GM18858 (cell line): Measurements from ENCODE around the gene DLAT.
A peak's percentile ranks its signal among the peaks of the same experiment; 100 is the strongest.
"Not testable (repeated sequence)": the region's sequence is repeated elsewhere in the genome, so short reads cannot be mapped to it uniquely, and the experiment has no call there.

Experiments
- ATAC-seq: cut with Tn5 transposase; IDR thresholded peaks from one replicate; pipeline ENCODE4 v1.9.1; 2021; ENCODE audit not compliant: unreplicated experiment

The DLAT gene

DNA sequence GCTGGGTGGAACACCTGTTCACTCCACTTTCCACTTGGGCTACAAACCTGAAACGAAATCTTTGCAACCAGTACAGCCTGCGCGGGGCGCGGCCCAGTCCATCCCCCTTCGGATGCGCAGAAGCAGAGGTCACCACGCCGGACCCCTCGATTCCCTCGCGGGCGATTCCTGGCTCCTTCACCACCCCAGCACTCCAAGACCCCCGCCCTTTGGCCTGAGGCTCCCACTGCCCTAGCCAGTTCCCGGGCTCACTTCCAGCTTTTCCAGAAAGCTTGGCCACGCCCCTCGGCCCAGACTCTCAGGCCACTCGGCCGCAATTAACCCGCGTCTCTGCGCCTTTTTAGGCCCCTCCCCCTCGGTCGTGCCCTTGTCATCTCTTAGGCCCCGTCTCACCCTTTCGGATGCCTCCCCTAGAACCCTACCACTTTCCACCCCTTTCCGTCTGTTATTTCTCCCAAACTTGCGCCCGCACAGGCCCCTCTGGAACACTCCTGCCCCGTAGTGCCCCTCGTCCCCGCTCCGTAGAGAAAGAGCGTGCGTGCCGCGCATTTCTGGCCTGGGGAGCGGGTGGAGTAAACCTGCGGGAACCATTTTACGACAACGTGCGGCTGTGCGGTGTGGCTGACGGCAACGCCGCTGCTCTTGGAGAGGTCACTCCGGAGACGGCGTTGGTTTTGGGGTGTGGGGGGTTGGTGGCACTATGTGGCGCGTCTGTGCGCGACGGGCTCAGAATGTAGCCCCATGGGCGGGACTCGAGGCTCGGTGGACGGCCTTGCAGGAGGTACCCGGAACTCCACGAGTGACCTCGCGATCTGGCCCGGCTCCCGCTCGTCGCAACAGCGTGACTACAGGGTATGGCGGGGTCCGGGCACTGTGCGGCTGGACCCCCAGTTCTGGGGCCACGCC is at the start of gene DLAT:
Gene DLAT, plus strand, starts transcription at position 636 of the 906 bp plus-strand sequence. Its CDS starts 65 bp downstream, at position 701.
- peak; percentile 53 for ATAC-seq

DNA sequence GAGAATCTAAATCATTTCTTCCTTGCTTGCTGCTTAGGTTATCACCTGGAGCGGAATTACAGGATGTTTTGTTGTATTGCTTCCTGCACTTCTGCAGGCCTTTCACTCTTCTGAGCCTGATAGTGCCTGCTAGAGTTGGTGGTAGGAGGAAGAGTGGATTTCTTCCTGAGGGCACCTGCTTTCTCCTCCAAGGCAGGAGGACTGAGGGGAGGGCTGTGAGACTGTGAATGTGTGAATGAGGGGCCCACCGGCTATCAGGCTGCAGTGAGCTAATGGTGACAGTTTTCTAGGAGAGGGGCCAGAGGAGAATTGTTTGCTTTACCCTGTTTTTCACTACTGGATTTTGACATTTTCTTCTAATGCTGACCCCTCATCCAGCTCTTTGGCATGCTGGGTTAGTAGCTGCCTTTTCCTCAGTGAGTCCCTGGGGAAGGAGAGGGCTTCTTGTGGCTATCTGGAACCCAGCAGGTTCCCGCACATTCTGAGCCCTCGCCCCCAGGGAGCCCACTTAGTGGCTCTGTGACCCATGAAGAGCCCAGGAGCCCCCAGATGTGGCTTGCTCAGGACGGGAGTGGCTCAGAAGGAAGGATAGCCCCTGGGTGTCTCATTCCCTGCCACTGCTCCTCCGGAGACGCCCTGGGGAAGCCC is 49.0 kb upstream of the DLAT start:
- no peak for ATAC-seq

DNA sequence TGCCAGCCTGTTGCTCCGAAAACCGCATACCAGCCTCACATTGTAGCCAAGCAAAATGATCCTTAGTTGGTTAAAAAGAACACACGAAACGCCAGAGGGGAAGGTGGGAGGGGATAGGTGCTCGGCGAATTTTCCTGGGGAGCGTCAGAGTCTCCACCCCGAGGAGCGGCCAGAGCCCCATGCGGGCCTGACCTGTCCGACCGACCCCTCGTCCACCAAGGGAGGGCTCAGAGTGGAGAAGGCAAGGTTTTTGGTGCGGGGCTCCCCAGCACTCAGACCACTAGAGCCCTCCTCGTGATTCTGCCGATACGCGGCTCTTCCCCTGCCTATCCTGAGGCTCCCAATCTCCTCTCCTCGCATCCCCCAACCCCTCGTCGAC is 48.5 kb upstream of the DLAT start:
- ATAC-seq = no peak

DNA sequence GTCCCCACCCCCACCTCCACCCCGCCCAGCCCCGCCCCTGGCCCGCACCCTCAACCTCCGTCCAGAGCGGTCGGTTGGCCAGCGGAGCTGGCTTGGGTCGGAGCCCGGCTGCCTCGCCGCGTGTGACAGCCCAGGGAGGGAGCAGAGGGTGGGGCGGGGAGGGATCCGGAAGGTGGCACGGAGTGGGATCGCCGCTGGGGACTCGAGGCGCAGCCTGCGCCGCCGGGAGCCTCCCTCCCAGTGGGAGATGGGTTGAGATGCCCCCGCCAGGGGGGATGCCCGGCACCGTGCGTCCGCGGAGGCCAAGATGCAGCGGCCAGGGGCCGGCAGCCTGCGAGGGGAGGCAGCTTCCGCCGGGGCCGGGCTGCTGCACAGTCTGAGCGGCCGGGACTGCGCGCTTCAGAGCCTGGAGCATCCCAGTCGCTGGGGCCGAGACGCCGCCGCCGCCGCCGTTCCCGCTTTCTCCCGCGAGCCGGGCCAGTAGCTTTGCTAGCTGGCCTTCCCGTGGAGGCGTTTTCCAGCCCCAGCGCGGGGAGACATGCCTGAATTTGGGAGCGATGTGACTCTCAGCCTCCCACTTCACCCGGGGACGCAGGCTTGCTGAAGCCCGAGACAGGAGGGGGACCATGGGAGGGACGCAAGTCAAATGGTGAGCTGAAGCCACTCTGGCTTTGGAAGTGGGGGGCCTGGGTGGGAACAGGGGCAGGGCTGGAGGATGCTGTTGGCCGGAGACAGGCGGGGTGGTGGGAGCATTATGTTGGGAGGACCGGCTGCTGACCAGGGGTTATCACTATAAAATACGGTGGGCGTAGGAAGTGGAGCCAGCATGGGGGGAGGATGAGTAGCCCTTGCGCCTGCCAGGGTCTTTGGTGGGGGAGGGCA is 47.8 kb upstream of the DLAT start:
- ATAC-seq = no peak

DNA sequence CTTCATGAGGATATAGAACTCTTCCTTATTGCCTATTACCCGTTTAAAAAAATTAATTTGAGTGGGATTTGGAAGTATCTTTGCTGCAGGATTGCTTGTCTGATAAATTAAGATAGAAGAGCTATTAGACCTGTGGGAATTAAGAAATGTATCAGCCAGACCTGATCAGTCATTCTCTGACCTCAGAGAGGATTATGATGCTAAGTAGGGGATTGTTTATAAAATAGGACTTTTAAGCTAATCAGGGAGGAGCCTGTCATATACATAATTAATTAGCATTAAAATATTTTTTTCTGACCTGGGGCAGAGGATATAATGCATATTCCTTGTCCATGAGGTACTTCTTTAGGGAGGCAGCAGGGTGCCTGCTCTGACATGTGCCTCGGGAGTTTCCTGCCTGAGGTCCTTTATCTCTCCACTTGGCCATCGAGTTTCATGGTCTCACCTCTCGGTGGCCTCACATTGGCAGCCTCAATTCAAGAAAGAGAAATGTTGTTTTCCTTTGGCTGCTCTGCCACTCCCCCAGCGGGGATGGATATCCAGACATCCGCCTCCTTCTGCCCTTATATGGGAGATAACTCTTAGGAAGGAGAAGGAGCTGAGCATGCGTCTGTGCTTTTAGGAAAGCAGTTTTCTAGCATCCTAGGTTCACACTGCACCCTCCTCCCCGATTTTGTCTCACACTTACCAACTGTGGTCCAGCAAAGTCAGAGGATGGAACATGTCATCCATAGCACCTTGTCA is 47.0 kb upstream of the DLAT start:
- ATAC-seq = no peak

DNA sequence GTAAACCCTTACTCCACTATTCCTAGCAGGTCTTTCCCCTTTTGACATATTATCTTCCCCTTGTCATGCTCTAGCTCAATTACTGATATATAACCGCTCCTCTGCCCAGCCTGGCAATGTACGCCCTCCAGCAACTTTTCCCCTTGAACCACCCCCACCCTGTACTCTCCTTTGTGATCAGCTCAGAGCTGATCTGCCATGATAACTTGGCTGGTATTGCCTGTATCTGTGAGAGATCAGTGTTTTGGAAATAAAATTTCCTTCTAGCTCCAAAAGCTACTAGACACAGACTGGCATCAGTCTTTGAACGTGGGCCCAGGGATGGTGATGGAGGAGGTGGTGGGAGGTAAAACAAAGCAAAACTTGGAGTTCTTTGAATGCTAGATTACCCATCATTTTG is 45.1 kb upstream of the DLAT start:
- ATAC-seq = no peak

DNA sequence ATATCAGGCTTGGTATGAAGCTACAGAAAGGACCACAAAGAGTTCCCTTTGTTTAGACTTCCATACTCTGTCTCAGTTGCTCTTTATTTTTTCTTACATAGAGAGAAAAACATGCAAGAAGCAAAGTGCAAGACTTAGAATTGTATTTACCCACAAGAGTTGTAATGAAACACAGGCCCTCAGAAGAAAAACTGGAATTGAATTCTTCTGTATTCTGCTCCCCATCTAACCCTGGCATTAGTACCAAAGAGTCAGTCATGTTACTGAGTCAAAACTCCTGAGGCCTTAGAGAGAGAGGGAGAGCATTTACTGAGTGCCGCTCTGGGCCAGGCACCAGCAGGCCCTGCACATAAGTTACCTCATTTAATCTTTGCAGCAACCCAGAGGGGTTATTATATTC is 43.9 kb upstream of the DLAT start:
- ATAC-seq = no peak

DNA sequence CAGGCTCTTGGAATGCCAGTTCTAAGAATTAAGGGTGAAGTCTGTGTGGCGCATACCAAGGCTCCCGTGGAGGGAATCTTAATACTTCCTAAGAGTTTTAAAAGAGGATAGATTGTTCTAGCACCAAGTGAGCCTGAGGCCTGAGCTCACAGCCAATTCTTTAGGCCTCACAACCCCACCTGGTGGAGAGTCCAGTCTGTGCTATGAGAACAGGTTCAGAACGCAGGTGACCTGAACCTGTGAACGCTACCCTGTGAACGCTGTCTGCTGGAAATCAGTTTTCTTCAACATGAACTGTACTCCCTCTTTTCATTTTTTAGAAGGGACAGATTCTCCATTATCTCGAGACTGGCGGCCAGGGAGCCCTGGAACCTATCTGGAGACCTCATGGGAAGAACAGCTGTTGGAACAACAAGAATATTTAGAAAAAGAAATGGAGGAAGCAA is 43.2 kb upstream of the DLAT start:
- ATAC-seq = no peak

DNA sequence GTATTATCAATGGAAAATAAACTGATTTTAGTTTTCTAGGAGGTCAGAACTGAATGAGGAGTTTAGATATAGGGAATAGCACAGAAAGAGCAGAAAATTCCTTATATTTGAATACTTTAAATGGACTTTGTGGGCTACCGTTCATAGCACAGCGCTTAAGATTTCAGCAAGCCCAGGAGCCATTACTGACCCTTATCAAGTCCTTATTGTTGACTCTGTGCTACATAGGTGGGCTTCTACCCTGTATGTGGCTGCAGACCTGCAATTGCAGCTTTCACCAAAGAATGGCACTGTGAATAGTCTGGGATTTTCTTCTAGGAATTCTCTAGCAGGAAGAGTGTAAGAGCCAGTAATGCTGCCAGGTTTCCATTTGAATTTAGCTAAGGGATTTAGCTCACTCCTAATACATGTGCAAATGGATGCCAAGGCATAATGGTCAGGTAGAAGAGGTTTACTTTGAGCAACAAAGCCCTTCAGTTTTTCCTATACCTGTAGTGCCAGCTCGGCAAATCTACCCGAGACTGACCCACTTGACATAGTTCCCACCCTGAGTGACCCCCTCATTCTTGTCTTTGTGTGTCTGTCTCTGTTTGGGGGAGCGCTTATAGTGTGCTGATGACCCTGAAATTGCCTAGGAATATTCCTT is 42.5 kb upstream of the DLAT start:
- ATAC-seq = no peak

DNA sequence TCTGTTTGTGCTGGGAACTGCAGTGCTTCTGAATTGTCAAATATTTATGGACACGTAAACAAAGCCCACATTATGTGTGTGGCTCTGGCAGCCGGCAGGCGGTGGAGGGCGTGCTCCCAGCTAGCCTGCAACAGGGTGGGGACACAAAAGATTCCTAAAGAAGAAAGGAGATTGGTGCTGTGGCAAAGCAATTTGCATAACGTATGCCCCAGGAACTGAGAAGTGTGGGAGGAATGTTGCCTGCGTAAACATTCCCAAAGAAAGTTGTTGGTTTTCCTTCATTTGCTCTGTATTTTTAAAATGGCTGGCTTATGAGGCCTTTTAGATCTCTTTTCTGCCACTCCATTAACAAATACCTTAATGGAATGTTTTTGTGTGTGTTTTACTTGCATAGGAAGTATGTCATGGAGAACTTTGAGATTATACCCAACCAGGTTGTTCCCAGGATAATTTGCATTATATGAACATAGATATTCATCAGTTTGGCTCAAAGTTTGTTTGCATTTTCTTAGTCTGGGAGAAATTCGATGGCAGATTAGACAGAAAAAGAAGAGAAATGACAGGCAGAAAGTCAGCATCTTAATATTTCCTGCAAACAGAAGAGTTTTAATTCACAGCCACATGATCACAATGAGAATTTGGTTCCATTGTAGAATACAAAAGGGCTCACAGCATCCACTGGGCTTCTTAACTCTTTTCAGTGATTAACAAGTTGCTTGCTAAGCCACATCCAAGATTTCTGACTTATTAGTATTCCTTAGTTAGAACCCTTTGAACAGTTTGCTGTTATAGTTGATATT is 41.8 kb upstream of the DLAT start:
- ATAC-seq = no peak

DNA sequence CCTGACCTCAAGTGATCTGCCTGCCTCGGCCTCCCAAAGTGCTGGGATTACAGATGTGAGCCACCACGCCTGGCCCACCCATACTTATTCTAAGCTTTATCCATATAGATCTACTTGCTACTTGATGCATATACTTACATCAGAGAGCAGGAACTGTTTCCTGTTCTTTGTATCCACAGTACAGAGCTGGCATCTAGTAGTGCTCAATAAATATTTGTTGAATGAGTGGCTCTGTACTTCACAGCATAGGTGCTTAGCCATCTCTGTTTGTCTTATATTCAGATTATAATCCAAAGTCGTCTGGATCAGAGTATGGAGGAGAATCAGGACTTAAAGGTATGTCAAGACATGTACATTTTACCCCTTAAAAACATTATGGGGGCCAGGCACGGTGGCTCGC is 38.6 kb upstream of the DLAT start:
- no peak for ATAC-seq

DNA sequence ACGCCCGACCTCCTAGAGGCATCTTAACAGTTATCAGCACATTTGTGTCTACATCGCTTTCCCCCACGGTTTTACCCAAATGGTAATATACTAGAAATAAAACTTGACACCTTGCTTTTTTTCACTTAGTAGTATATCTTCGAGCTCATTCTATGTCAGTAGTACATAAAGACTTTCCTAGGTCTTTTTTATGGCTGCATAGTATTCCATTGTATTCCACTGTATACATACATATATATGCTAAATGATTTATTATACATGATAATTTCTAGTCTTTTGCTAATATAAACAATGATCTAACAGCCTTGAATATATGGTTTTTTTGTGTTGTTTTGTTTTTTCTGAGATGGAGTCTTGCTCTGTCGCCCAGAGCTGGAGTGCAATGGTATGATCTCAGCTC is 34.8 kb upstream of the DLAT start:
- no peak for ATAC-seq

DNA sequence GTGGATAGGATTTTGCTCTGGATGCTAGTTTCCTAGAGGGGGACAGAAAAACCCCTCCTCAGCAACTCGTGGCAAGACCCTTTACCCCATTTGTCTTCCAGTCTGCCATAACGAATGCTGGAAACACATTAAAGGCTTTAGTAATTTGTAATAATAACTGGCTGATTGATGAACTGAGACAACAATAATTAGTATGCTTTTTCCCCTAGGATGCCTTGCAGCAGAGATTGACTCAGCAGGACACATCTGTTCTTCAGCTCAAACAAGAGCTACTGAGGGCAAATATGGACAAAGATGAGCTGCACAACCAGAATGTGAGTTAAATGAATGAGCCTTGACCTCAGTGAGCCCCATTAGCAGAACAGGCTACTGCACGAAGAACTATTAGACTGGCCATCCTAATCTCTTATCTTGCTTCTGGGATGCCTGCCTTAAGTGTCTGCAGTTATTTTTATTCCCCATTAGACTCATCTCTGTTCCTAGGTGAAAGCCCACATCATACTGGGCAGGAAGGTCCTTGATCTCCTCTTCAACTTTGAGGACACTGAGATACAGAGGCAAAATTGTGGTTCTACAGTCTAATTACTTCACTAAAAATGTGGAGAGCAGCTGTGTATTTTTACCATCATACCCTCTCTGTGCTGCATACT is 32.9 kb upstream of the DLAT start:
- ATAC-seq = no peak

DNA sequence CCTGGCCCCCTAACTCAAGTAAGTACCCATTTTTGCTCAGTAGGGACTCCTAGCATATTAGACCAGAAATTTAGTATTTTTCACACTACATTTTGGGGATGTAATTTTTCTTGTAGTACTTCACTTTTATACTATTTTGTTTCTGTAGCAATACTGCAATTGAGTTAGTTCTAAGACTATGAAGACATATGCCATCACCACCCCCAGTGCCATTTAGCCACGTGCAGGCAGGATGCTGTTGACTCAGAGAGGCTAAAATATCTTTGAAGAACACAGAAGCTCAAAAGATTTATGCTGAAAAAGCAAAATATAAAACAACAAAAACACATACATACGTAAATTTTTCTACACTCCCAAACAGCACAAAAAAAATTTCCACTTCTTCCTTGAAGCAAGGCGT is 29.1 kb upstream of the DLAT start:
- ATAC-seq = no peak

DNA sequence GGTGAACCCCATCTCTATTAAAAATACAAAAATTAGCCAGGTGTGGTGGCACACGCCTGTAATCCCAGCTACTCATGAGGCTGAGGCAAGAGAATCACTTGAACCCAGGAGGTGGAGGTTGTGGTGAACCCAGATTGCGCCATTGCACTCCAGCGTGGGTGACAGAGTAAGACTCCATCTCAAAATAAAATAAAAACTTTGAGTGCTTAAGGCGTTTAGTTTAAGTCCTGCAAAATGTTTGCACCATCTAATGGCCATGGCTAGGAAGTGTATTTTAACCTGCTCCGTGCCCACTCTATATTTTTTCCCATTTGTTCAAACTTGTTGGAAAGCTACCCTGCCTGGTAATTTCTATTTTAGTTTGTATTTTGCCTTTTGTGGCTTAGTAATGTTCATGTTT is 28.5 kb upstream of the DLAT start:
- not testable (repeated sequence) for ATAC-seq

DNA sequence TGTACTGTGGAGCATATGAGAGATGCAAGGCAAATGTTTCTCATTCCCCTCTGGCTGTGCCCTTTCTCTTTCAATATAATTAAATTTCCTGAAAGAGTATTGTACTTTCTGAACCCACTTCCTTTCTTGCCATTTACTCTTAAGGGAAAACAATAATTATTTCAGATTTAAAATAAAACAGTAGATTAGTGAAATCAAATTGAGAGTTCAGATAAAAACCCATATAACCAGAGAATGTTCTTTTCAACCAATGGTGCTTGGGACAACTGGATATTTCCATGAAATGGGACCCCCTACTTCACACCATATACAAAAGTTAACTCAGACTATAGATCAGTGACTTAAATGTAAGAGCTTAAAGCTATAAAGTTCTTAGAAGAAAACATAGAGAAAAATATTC is 26.1 kb upstream of the DLAT start:
- ATAC-seq = no peak

DNA sequence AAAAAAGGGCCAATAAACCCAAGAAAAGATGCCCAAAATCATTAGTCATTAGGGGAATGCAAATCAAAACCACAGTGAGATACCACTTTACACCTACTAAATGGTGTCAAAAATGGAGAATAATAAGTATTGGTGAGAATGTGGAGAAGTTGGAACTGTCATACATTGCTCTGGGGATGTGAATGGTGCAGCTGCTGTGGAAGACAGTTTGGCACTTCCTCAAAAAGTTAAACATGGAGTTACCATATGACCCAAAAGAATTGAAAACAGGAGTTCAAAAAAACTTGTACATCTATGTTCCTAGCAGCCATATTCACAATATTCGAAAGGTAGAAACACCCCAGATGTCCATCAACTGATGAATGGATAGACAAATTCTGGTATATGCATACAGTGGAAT is 24.5 kb upstream of the DLAT start:
- no peak for ATAC-seq

DNA sequence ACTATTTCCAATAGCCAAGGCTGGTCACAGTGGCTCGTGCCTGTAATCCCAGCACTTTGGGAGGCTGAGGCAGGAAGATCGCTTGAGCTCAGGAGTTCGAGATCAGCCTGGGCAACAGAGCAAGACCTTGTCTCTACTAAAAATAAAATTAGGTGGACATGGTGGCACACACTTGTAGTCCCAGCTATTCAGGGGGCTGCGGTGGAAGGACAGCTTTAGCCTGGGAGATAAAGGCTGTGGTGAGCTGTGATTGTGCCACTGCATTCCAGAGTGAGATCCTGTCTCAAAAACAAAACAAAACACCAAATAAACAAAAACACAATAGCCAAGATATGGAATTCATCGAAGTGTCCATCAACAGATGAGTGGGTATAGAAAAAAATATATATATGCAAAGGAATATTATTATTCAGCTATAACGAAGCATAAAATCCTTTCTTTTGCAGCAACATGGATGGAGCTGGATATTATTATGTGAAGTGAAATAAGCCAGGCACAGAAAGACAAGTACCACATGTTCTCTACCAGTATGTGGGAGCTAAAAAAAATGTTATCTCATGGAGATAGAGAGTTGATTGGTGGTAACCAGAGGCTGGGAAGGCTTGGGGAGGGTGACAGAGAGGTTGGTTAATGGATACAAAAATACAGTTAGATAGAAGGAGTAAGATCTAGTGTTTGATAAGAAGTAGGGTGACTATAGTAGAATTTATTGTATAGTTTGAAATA is 22.6 kb upstream of the DLAT start:
- no peak for ATAC-seq
